HG03095 (cell line): ENCODE data around the gene ADGRD2.

Experiments
- ATAC-seq: cut with Tn5 transposase; IDR thresholded peaks from one replicate; pipeline ENCODE4 v1.9.1; 2021; ENCODE audit warnings: moderate library complexity; ENCODE audit not compliant: unreplicated experiment

Gene ADGRD2

GRCh38 chr9:124437086-124437485 is 13.2 kb upstream of the ADGRD2 start:
- no peak for ATAC-seq

- ATAC-seq = no peak
Observed at GRCh38 chr9:124438091-124438490, 12.2 kb upstream of the ADGRD2 start.

- no peak for ATAC-seq
Observed at GRCh38 chr9:124439086-124439485, 11.2 kb upstream of the ADGRD2 start.

GRCh38 chr9:124439686-124440243 is 10.5 kb upstream of the ADGRD2 start:
- no peak for ATAC-seq

GRCh38 chr9:124440786-124441185 is 9.5 kb upstream of the ADGRD2 start:
- no peak for ATAC-seq

GRCh38 chr9:124441291-124441690 is 9.0 kb upstream of the ADGRD2 start:
- no peak for ATAC-seq

GRCh38 chr9:124442379-124442778 is 7.9 kb upstream of the ADGRD2 start:
- ATAC-seq = no peak

- ATAC-seq = no peak
Observed at GRCh38 chr9:124442826-124443225, 7.4 kb upstream of the ADGRD2 start.

- no peak for ATAC-seq
Observed at GRCh38 chr9:124443625-124444024, 6.6 kb upstream of the ADGRD2 start.

- ATAC-seq = no peak
Observed at GRCh38 chr9:124444166-124444565, 6.1 kb upstream of the ADGRD2 start.

GRCh38 chr9:124447297-124447661 is 3.0 kb upstream of the ADGRD2 start:
- no peak for ATAC-seq

GRCh38 chr9:124448019-124448418 is 2.2 kb upstream of the ADGRD2 start:
- ATAC-seq = no peak

- ATAC-seq = no peak
Observed at GRCh38 chr9:124449381-124450151, 685 bp upstream of the ADGRD2 start.

- no peak for ATAC-seq
Observed at GRCh38 chr9:124450931-124451661, 845 bp downstream of the ADGRD2 start.

- no peak for ATAC-seq
Observed at GRCh38 chr9:124452326-124452725, 2.1 kb downstream of the ADGRD2 start.

- ATAC-seq = no peak
Observed at GRCh38 chr9:124452841-124453585, 2.8 kb downstream of the ADGRD2 start.

GRCh38 chr9:124453586-124454191 is 3.4 kb downstream of the ADGRD2 start:
- ATAC-seq = no peak

GRCh38 chr9:124454296-124454695 is 4.0 kb downstream of the ADGRD2 start:
- no peak for ATAC-seq

GRCh38 chr9:124454791-124455443 is 4.7 kb downstream of the ADGRD2 start:
- ATAC-seq = no peak

GRCh38 chr9:124455820-124456219 is 5.6 kb downstream of the ADGRD2 start:
- no peak for ATAC-seq
